Measurements from ENCODE around the gene CELSR1.

GRCh38 chr22:46448333-46448732 is 89.1 kb downstream of the CELSR1 start:
- TF ChIP-seq ZC3H10 (CRISPR knock-in tag; IDR thresholded peaks at IDR 0.05): no peak
- no peak for TF ChIP-seq ZFP30 (CRISPR knock-in tag; IDR thresholded peaks at IDR 0.05)
- TF ChIP-seq CREB5 (CRISPR knock-in tag; IDR thresholded peaks at IDR 0.05; ENCODE audit: low read depth): no peak
- TF ChIP-seq TCF4 (CRISPR knock-in tag; IDR thresholded peaks at IDR 0.05; ENCODE audit: borderline replicate concordance): no peak
- no peak for TF ChIP-seq ZNF70 (CRISPR knock-in tag; IDR thresholded peaks at IDR 0.05)
- no peak for TF ChIP-seq RARB (CRISPR knock-in tag; IDR thresholded peaks at IDR 0.05)
- no peak for TF ChIP-seq ZFP3 (CRISPR knock-in tag; IDR thresholded peaks at IDR 0.05)
- no peak for TF ChIP-seq ISL1 (CRISPR knock-in tag; IDR thresholded peaks at IDR 0.05)
- TF ChIP-seq ARNTL (CRISPR knock-in tag; IDR thresholded peaks at IDR 0.05; ENCODE audit: borderline replicate concordance, low read depth): no peak
